ENCODE data around the gene HSCB. TPM values are rescaled to one million over a fixed set of nuclear protein-coding genes. Genes with fewer than 3 reads are reported as not detected.
A peak's percentile ranks its signal among the peaks of the same experiment; 100 is the strongest.

Gene HSCB
- total and polyA plus RNA-seq, 9 of the 15 experiments (the other 6 are each of a cell fraction or from before 2014, with no cell fraction given) = 2.6 to 13.1 (median 8.6) TPM

- POLR2A ChIA-PET = interaction anchor here (1.5 kb wide), 1 partner anchor 31 kb away, joined by 3 read pairs; the partner anchor contains the start of gene XBP1
- no peak overlapping the region for H3K4me3 ChIP-seq
- H3K9me3 ChIP-seq (replicated peaks; ENCODE audit: control insufficient read depth, insufficient read depth, low read depth, low read length) = no peaks in the 10 kb centered on the region
- DNase-seq (ENCODE audit: extremely low read depth in 1 of 4, low spot score in 3 of 4) (no peak), FAIRE-seq (no peak), ATAC-seq (no peak)
- WGBS (ENCODE audit: insufficient coverage, low coverage, missing lambda C conversion rate) = 80% methylated on average over 14 of the region's 14 CpGs
- no peaks in the 10 kb centered on the region for H3K9me1 ChIP-seq (ENCODE audit: control insufficient read depth, insufficient read depth, low read length)
- no peak overlapping the region for H3K9ac ChIP-seq (ENCODE audit: insufficient read depth in 1 of 2, low read depth in 2 of 2, low read length in 2 of 2)
- intact Hi-C loops (cut with micrococcal nuclease) = no loop called here
- peaks cover 6% of the 10 kb centered on the region; the same call in 1 of the 3 replicates for H3K36me3 ChIP-seq (ENCODE audit: control insufficient read depth, insufficient read depth, low read length)
- in situ Hi-C loops (cut with MboI) = no loop called here
- H3K4me1 ChIP-seq (replicated peaks in 1 of 2; ENCODE audit: control insufficient read depth in 2 of 2, insufficient read depth in 2 of 2, low read length in 2 of 2) = peaks cover 3 to 6% of the 10 kb centered on the region in 2 experiments; a peak in 2 of 5 replicates
- H2AFZ ChIP-seq (ENCODE audit: low read depth, low read length) = peak overlapping the region; percentile 45; the same call in 1 of the 2 replicates
- H3K4me2 ChIP-seq (ENCODE audit: insufficient read depth, low read length) = no peak overlapping the region
- peaks cover 20% of the 10 kb centered on the region for H3K79me2 ChIP-seq (ENCODE audit: control insufficient read depth, insufficient read depth, low read length)
- no peak overlapping the region for H3K27ac ChIP-seq (ENCODE audit: extremely low read depth, low read depth, low read length)
- no peaks in the 10 kb centered on the region for H4K20me1 ChIP-seq (replicated peaks; ENCODE audit: control insufficient read depth, insufficient read depth, low read length)
- no TSS peak for BruUV-seq (replicated peaks)
- H3K27me3 ChIP-seq (ENCODE audit: control insufficient read depth in 2 of 2, insufficient read depth in 2 of 2, low read length in 2 of 2) = no peaks in the 10 kb centered on the region
- CTCF ChIA-PET (ENCODE audit: low intra/inter-chr PET ratio) = no interaction called here
- TF ChIP-seq ATF4 (CRISPR knock-in tag; IDR thresholded peaks at IDR 0.05) = no peak
- TF ChIP-seq SMC3 (conservative IDR thresholded peaks at IDR 0.05; ENCODE audit: insufficient read depth, low read depth, low read length) = no peak
- TF ChIP-seq ASH1L (IDR thresholded peaks at IDR 0.05; ENCODE audit: borderline replicate concordance, low read depth, partially characterized antibody) = no peak
- no peak for TF ChIP-seq ZNF639 (CRISPR knock-in tag; conservative IDR thresholded peaks at IDR 0.05 in 1 of 2, IDR thresholded peaks at IDR 0.05 in 1 of 2)
- TF ChIP-seq, protein P1, sequence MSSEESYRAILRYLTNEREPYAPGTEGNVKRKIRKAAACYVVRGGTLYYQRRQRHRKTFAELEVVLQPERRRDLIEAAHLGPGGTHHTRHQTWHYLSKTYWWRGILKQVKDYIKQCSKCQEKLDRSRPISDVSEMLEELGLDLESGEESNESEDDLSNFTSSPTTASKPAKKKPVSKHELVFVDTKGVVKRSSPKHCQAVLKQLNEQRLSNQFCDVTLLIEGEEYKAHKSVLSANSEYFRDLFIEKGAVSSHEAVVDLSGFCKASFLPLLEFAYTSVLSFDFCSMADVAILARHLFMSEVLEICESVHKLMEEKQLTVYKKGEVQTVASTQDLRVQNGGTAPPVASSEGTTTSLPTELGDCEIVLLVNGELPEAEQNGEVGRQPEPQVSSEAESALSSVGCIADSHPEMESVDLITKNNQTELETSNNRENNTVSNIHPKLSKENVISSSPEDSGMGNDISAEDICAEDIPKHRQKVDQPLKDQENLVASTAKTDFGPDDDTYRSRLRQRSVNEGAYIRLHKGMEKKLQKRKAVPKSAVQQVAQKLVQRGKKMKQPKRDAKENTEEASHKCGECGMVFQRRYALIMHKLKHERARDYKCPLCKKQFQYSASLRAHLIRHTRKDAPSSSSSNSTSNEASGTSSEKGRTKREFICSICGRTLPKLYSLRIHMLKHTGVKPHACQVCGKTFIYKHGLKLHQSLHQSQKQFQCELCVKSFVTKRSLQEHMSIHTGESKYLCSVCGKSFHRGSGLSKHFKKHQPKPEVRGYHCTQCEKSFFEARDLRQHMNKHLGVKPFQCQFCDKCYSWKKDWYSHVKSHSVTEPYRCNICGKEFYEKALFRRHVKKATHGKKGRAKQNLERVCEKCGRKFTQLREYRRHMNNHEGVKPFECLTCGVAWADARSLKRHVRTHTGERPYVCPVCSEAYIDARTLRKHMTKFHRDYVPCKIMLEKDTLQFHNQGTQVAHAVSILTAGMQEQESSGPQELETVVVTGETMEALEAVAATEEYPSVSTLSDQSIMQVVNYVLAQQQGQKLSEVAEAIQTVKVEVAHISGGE (CRISPR knock-in tag; IDR thresholded peaks at IDR 0.05) = no peak
- no peak for TF ChIP-seq EP400 (IDR thresholded peaks at IDR 0.05)
- TF ChIP-seq, protein P2, sequence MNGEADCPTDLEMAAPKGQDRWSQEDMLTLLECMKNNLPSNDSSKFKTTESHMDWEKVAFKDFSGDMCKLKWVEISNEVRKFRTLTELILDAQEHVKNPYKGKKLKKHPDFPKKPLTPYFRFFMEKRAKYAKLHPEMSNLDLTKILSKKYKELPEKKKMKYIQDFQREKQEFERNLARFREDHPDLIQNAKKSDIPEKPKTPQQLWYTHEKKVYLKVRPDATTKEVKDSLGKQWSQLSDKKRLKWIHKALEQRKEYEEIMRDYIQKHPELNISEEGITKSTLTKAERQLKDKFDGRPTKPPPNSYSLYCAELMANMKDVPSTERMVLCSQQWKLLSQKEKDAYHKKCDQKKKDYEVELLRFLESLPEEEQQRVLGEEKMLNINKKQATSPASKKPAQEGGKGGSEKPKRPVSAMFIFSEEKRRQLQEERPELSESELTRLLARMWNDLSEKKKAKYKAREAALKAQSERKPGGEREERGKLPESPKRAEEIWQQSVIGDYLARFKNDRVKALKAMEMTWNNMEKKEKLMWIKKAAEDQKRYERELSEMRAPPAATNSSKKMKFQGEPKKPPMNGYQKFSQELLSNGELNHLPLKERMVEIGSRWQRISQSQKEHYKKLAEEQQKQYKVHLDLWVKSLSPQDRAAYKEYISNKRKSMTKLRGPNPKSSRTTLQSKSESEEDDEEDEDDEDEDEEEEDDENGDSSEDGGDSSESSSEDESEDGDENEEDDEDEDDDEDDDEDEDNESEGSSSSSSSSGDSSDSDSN (IDR thresholded peaks at IDR 0.05; ENCODE audit: borderline replicate concordance in 1 of 2, low read depth in 2 of 2, low read length in 2 of 2) = no peak
- TF ChIP-seq, protein P3, sequence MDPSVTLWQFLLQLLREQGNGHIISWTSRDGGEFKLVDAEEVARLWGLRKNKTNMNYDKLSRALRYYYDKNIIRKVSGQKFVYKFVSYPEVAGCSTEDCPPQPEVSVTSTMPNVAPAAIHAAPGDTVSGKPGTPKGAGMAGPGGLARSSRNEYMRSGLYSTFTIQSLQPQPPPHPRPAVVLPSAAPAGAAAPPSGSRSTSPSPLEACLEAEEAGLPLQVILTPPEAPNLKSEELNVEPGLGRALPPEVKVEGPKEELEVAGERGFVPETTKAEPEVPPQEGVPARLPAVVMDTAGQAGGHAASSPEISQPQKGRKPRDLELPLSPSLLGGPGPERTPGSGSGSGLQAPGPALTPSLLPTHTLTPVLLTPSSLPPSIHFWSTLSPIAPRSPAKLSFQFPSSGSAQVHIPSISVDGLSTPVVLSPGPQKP (CRISPR knock-in tag; IDR thresholded peaks at IDR 0.05) = no peak
These were observed 27.7 kb downstream of the HSCB start for GRCh38 chr22:28769394-28770085.

Data from K562 (cell line).